HS-27A (cell line): Measurements from ENCODE around the gene CCK.
A peak's percentile ranks its signal among the peaks of the same experiment; 100 is the strongest.
"Not testable (repeated sequence)": the region's sequence is repeated elsewhere in the genome, so short reads cannot be mapped to it uniquely, and the experiment has no call there.

ENCODE experiments used
- DNase-seq: peaks from one replicate; pipeline ENCODE4 v3.0.0-alpha.2; 2012; ENCODE audit warnings: low read depth, missing footprints

The CCK gene

GRCh38 chr3:42266085-42266484, at the start of gene CCK:
Gene CCK, minus strand, starts transcription at chr3:42266185. Its CDS starts 2,555 bp downstream, at chr3:42263630.
- no peak for DNase-seq

- DNase-seq: no peak
These were observed 48.4 kb upstream of the CCK start for GRCh38 chr3:42314411-42314810.

GRCh38 chr3:42308651-42309050, 42.7 kb upstream of the CCK start:
- DNase-seq: no peak

GRCh38 chr3:42306499-42306898, 40.5 kb upstream of the CCK start:
- DNase-seq: no peak

GRCh38 chr3:42302924-42303634, 37.1 kb upstream of the CCK start:
- no peak for DNase-seq

GRCh38 chr3:42301446-42302175, 35.6 kb upstream of the CCK start:
- DNase-seq: peak; percentile 36

- DNase-seq: no peak
These were observed 34.8 kb upstream of the CCK start for GRCh38 chr3:42300778-42301177.

- DNase-seq: peak; percentile 24
These were observed 34.0 kb upstream of the CCK start for GRCh38 chr3:42300013-42300412.

GRCh38 chr3:42298259-42298658, 32.3 kb upstream of the CCK start:
- DNase-seq: no peak

GRCh38 chr3:42292009-42292408, 26.0 kb upstream of the CCK start:
- DNase-seq: no peak

GRCh38 chr3:42290966-42291714, 25.2 kb upstream of the CCK start:
- DNase-seq: no peak

GRCh38 chr3:42289026-42289425, 23.0 kb upstream of the CCK start:
- DNase-seq: no peak

GRCh38 chr3:42288385-42288784, 22.4 kb upstream of the CCK start:
- no peak for DNase-seq

GRCh38 chr3:42287423-42287822, 21.4 kb upstream of the CCK start:
- not testable (repeated sequence) for DNase-seq

GRCh38 chr3:42277676-42278075, 11.7 kb upstream of the CCK start:
- no peak for DNase-seq

- DNase-seq: no peak
These were observed 10.5 kb upstream of the CCK start for GRCh38 chr3:42276141-42277132.

GRCh38 chr3:42275217-42275616, 9.2 kb upstream of the CCK start:
- DNase-seq: no peak

GRCh38 chr3:42274266-42274665, 8.3 kb upstream of the CCK start:
- no peak for DNase-seq

- no peak for DNase-seq
These were observed 7.4 kb upstream of the CCK start for GRCh38 chr3:42273361-42273760.

- no peak for DNase-seq
These were observed 5.8 kb upstream of the CCK start for GRCh38 chr3:42271786-42272185.

GRCh38 chr3:42270561-42270960, 4.6 kb upstream of the CCK start:
- DNase-seq: no peak

GRCh38 chr3:42269647-42270046, 3.7 kb upstream of the CCK start:
- no peak for DNase-seq
